SKM-1 treated with dmso at 0.1 percent for 144 hours (cell line): ENCODE data around the gene CFAP97.
"Not testable (repeated sequence)": the region's sequence is repeated elsewhere in the genome, so short reads cannot be mapped to it uniquely, and the experiment has no call there.

Experiments used
- DNase-seq: peaks from one replicate; lab custom pipeline; 2025; ENCODE audit not compliant: unreplicated experiment; lab: John Stamatoyannopoulos, UW

Gene CFAP97

DNA sequence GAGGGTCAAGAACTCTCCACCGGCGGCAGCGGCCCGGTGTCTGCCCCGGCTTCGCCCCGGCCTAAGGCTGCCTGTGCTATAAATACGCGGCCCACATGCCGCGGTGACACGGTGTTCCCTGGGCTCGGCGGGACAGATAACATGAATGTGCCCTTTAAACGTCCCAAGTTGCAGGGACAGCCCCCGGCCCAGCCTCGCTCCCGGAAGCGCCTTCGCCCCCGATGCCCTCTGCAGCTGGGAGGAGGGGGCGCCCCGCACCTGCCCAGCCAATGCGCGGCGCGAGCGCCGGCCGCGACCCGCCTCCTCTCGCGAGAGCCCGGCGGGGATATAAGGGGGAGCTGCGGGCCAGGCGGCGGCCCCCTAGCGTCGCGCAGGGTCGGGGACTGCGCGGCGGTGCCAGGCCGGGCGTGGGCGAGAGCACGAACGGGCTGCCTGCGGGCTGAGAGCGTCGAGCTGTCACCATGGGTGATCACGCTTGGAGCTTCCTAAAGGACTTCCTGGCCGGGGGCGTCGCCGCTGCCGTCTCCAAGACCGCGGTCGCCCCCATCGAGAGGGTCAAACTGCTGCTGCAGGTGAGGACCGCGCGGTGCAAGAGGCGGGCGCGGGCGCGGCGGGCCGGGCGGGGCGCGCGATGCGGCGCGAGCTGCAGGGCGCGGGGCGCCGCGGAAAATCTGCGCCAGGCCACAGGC is 60.7 kb downstream of the CFAP97 start, which contains the start of gene SLC25A4:
Gene SLC25A4 (plus strand): TSS at position 355 of the 689 bp plus-strand sequence. CDS start 107 bp downstream, at position 462.
- DNase-seq = peak; percentile 68

DNA sequence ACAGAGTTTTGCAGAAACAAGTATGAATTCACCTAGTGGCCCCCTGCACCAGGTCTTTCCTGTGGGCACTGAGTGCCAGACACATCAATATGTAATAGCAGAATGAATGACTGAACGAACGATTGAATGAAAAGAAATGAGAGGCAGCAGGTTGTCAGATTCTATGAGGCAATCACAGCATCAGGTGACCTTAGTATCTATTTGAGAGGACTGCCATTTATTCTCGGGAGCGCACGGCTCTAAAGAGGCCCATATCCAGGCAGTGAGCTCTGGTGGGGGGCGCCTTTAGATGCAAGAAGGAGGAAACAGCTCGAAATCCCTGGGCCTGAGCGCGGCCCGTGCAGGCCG is 61.3 kb downstream of the CFAP97 start:
- DNase-seq = no peak

- no peak for DNase-seq
Measured at GRCh38 chr4:185141777-185142176, 62.0 kb downstream of the CFAP97 start.

DNA sequence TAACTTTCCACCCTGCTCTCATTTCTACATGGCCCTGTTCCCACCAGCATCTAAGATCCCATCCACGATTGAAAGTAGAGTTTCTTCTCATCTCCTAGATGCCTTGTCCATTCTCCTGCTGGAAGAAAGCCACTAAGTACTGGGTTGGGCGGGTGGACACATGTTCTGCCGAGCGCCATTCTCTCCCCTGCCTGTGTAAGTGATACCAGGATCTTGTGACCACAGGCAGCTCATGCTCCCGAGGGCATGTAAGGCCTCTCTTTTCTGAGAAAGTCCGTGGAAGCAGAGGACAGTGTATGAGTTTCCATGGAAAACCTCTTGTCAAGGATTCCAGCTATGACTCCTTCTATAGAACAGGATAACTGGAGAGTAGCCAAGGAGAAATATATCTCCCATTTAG is 64.1 kb downstream of the CFAP97 start:
- no peak for DNase-seq

DNA sequence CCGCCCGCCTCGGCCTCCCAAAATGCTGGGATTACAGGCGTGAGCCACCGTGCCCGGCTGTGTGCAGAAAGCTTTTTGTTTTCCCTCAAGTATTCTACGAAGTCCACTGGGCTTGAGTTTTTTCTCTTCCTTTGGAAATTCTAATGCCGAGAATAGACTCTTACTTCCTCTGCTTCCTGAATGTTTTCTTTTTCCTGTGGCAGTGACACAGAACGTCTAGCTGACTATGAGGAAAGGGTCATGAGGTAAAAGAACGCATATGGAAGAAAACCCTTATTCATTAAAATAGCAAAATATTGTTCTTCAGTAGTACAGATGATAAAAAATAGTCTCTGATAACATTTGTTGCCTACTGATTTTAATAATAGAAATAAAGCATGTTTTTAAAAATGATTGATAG is 65.6 kb downstream of the CFAP97 start:
- DNase-seq = no peak

- no peak for DNase-seq
Measured at GRCh38 chr4:185137233-185137925, 66.4 kb downstream of the CFAP97 start.

- DNase-seq = peak; percentile 19
Measured at GRCh38 chr4:185134307-185134869, 69.4 kb downstream of the CFAP97 start.

DNA sequence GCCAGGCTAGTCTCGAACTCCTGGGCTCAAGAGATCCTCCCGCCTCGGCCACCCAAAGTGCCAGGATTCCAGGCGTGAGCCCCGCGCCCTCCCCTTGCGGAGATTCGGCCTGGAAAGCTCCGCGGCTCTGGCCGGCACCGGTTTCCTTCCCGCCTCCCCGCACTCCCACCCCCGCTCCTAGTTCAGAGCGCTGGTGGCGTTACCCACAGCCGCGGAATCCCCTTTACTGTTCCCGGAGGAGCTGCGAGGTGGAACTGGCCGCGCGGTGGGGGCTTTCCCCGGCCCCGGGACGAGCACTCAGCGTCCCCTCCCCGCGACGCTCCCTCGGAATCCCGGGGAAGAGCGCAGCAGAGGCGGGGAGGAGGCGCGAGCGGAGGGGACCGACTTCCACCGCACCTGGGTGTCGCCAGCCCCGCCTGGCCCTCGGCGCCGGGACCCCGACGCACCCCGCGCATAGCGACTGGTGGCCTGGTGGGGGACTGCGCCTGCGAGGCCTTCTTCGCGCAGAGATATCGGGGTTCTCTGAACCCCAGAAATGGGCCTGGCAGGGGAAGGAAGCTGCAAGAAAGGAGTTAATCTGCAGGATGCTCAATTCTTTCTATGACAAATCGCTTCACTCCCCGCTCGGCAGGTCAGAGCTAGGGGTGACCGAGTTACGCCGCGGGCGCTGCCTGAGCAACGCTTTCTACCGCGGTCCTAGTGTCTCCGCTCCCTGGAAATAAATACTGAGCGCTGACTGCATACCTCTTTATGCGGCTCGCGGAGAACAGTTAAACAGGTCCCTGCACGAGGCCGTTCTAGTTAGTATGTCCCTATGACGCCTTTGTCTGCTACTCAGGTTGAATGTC is 75.3 kb downstream of the CFAP97 start:
- DNase-seq = no peak

DNA sequence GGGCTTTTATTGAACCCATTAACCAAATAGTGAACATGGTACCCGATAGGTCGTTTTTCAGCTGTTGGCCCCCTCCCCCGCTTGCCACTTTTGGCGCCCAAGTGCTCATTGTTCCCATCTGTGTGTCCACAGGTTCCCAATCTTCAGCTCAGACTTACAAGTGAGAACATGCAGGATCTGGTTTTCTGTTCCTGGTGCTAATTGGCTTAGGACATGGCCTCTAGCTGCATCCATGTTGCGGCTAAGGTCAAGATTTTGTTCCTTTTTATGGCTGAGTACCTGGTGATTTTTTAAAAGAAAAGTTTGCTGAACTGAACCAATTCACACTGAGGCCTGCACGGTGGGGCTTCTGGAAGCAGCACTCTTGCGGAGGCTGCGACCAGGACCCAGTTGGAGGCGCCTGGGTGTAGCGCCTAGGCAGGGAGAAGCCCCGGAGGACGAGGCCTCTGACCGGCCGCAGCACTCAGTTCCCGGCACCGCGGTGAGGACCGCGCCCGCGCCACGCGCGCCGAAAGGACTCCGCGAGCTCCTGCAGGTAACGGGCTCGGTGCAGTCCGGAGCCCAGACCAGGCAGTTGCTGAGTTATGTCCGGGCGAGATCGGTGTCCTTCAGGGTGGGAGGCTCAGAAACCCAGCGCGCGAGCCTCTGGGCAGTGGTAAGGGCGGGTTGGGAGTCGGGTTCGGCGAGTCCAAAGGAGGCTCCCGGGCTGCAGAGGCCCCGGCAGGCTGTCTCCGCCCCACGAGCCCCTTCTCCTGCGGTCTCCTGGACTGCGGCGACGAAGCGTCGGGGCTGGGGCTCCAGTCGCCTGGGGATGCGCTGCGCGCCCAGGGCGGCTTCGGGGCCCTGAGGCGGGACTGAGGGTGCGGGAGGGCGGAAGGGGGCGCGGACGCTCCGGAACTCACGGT is 76.5 kb downstream of the CFAP97 start:
- no peak for DNase-seq

DNA sequence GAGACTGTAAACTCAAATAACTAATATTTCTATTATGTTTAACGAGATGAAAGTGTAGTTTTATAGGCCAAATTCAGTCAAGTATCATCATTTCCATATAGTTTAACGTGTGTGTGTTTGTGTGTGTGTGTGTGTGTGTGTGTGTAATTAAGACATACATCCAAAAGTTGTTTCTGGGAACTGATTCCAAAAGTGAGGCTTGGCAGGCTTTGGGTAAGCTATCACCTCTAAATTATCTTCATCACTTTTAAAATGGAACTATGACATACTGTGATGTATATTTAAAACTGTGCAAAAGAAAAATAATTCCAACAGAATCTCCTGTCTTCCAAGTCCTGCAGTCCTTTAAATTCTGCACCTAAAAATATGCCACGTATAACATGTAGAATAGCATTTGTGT is 79.8 kb downstream of the CFAP97 start:
- no peak for DNase-seq

GRCh38 chr4:185122681-185123345 is 81.0 kb downstream of the CFAP97 start:
- DNase-seq = no peak

DNA sequence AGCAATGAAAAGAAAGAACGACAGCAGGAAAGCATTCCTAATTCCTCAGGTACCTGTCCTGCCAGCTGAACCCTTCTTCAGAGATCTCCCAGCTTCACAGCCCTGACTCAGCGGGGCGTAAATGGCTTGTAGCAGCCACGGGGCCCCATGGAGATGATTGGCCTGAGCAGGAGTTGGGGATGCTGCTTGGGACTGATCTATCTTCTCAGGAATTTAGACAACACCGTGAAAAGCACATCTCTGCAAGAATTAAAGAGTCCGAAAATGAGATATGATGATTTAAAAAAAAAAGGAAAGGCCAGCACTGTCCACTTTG is 83.2 kb downstream of the CFAP97 start:
- no peak for DNase-seq

DNA sequence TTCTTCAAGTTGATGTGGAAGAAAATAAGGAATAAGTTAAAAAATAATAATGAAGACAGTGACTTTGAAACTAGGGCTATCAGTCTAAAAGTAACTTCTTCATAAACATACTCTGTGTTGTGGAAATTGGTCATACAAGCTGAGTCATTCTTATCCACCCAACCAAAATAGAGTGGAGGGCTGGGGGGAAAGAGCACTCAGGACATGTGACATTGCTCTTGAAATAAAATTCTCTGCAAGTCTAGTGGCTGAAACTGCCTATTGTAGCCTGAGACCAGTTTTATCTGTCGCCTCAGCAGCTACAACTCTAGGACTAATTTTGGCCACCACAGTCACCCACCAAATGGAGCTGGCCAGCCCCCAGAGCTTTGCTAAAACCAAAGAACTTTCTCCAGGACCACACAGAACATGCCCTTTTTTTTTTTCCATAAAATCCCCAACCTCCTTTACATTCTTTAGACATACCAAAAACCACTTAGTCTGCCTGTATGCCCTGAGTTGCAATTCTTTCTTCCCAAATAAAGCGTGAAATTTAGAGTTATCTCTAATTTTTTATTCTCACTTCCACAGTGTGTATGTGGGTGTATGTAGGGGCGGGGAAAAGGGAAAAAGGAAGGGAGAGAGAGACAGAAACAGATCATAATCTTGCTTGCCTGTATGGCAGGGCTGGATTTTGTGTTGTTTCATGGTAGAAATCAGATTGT is 83.7 kb downstream of the CFAP97 start:
- DNase-seq = no peak

DNA sequence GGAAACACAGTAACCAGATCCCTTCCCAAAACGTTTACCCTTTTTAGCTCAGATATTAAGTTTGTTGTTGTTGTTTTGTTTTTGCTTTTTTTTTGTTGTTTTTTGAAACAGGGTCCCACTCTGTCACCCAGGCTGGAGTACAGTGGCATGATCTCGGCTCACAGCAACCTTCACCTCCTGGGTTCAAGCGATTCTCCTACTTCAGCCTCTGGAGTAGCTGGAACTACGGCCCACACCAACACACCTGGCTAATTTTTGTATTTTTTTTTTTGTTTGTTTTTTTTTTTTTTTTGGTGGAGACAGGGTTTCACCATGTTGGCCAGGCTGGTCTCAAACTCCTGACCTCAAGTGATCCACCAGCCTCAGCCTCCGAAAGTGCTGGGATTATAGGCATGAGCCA is 84.3 kb downstream of the CFAP97 start:
- DNase-seq = not testable (repeated sequence)

DNA sequence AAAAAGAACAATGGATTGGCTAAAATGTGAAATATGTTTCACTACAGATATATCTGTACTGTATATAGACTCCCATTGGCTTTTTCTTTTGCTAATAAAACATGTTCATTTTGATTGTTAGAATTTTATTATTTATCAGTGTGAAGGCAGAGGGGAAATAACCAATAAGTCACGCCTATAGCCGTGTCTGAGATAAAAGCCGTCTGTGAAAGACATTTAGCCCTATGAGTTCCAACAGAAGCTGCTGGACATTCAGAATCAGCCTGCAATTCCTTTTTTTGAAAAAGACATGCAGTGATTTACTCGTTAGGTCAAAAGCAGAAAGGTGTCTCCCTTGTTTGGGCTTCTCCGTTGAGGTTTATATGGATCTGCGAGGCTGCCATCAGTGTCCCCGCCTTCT is 84.9 kb downstream of the CFAP97 start:
- DNase-seq = no peak

DNA sequence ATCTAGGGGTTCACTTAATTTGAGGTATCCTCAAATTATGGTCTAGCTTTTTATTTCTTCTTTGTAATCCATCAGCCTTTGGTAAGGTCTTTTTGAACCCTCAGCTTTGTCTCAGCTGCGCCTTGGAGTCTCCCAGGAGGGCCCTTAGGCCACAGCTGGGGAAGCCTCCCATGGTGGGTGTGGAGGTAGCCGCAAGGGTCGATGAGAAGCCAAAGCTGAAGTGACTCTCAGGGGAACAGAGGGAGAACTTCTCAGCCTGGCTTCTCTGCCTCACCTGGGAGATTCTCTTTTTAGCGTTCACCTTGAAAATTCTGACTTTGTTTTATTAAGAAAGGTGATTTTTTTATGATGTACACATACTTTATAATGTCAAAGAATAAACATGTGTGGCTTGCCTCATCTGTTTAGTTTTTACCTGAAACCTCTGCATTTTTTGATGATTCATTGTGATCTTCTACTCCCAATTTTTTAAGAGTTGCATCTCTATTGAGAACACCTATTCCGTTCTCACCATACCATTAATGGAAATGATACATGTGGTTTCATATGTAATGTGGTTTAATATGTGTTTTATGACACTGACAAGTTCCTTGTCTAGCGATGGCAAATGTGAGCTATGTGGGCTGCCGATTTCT is 86.4 kb downstream of the CFAP97 start:
- DNase-seq = no peak

GRCh38 chr4:185115827-185116232 is 88.0 kb downstream of the CFAP97 start:
- DNase-seq = no peak

DNA sequence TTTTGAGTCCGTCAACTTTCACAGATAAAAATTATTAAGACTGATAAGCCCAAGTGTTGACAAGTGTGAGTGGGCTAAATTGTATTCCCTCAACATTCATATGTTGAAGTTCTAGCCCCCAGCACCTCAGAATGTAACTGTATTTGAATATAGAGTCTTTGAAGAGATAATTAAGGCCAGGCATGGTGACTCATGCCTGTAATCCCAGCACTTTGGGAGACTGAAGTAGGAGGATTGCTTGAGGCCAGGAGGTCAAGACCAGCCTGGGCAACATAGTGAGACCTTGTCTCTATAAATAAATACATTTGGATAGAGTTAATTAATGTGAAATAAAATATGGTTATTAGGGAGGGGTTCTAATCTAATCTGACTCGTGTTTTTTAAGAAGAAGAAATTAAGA is 90.5 kb downstream of the CFAP97 start:
- DNase-seq = no peak

GRCh38 chr4:185112104-185112503 is 91.7 kb downstream of the CFAP97 start:
- peak; percentile 16 for DNase-seq
